Keratinocyte (primary cell): ENCODE data around the gene SPPL3.

Source experiments
- CTCF ChIP-seq, 3 experiments: IDR thresholded peaks in 1 of 3; conservative IDR thresholded peaks in 1 of 3; optimal IDR thresholded peaks in 1 of 3; 2 replicates in 2 of 3; 3 replicates in 1 of 3; pipeline versions ENCODE3 to v1.5.1; 2011; ENCODE audit warnings: low read length in 3 of 3, mild to moderate bottlenecking in 3 of 3, moderate library complexity in 2 of 3, control low read depth in 1 of 3, inconsistent platforms in 1 of 3; ENCODE audit not compliant: insufficient read depth in 2 of 3; ENCODE audit errors: extremely low read depth in 1 of 3
- EZH2 ChIP-seq: IDR thresholded peaks from one replicate; pipeline ENCODE4 v1.6.1; 2012; ENCODE audit warnings: inconsistent platforms, mild to moderate bottlenecking, low read length, moderate library complexity

GRCh38 chr12:120826335-120826734 lies 77.8 kb downstream of the SPPL3 start:
- TF ChIP-seq CTCF (optimal IDR thresholded peaks at IDR 0.05 in 1 of 3, IDR thresholded peaks at IDR 0.05 in 1 of 3, conservative IDR thresholded peaks at IDR 0.05 in 1 of 3; ENCODE audit: extremely low read depth in 1 of 3, insufficient read depth in 2 of 3, low read length in 3 of 3) = no peak
- TF ChIP-seq EZH2 = no peak
